HepG2 (cell line): Measurements from ENCODE around the gene ARMC2. TPM values are rescaled to one million over a fixed set of nuclear protein-coding genes. Genes with fewer than 3 reads are reported as not detected.

Experiments
- BHLHE40 ChIP-seq: IDR thresholded peaks from 2 replicates; pipeline ENCODE4 v1.6.1; 2011; ENCODE audit warnings: low read length, improper control_type of control experiment
- CHD2 ChIP-seq: IDR thresholded peaks from 2 replicates; pipeline ENCODE4 v1.6.1; 2011; ENCODE audit warnings: low read depth, low read length, improper control_type of control experiment
- HNF4G ChIP-seq, 2 experiments: sonication (generic) in 1 of 2; formaldehyde crosslinking in 1 of 2; IDR thresholded peaks; 2 replicates each; pipeline versions ENCODE4 v1.4.0 to v1.6.1; 2011 to 2020; ENCODE audit warnings: borderline replicate concordance in 2 of 2, low read depth in 2 of 2, mild to moderate bottlenecking in 2 of 2, low read length in 1 of 2, missing genetic modification reagents in 1 of 2, moderate library complexity in 1 of 2
- MIXL1 ChIP-seq: IDR thresholded peaks from 2 replicates; pipeline ENCODE4 v1.6.1; 2016
- NRL ChIP-seq: sonication (generic); formaldehyde crosslinking; IDR thresholded peaks from 2 replicates; pipeline ENCODE4 v1.5.0; 2020; ENCODE audit warnings: missing genetic modification reagents, mild to moderate bottlenecking, moderate library complexity, borderline replicate concordance
- ONECUT2 ChIP-seq: sonication (generic); formaldehyde crosslinking; IDR thresholded peaks from 2 replicates; pipeline ENCODE4 v1.4.0; 2020; ENCODE audit warnings: missing genetic modification reagents
- TOPORS ChIP-seq: sonication (generic); formaldehyde crosslinking; IDR thresholded peaks from 2 replicates; pipeline ENCODE4 v1.8.0; 2023; ENCODE audit warnings: mild to moderate bottlenecking, missing genetic modification reagents
- ZMYM2 ChIP-seq: sonication (generic); formaldehyde crosslinking; IDR thresholded peaks from 2 replicates; pipeline ENCODE4 v1.8.0; 2022; ENCODE audit warnings: mild to moderate bottlenecking, missing genetic modification reagents
- ZNF232 ChIP-seq: sonication (generic); formaldehyde crosslinking; IDR thresholded peaks from 2 replicates; pipeline ENCODE4 v1.4.0; 2020; ENCODE audit warnings: missing genetic modification reagents, borderline replicate concordance
- ZNF292 ChIP-seq: sonication (generic); formaldehyde crosslinking; IDR thresholded peaks from 2 replicates; pipeline ENCODE4 v1.8.1; 2022; ENCODE audit warnings: mild to moderate bottlenecking, low read depth, missing genetic modification reagents, borderline replicate concordance
- ZNF839 ChIP-seq: sonication (generic); formaldehyde crosslinking; IDR thresholded peaks from 2 replicates; pipeline ENCODE4 v1.4.0; 2020; ENCODE audit warnings: missing genetic modification reagents, mild to moderate bottlenecking, borderline replicate concordance
- polyA plus RNA-seq, 8 experiments: library from polyadenylated mRNA; depleted of rRNA in 3 of 8; stranded (reverse) in 7 of 8; unstranded in 1 of 8; fragments of >200 nt; fragmentation: Illumina TruSeq in 4 of 8; extraction: Trizol in 4 of 8; gene quantifications; 2 replicates each; pipeline versions ENCODE4 v1.2.1 to v1.2.3, GENCODE V29; 2011 to 2016; ENCODE audit warnings: low read depth in 4 of 8, missing spikeins in 1 of 8, mixed read lengths in 1 of 8; ENCODE audit not compliant: insufficient read depth in 1 of 8
- total RNA-seq, 5 experiments: library from RNA; depleted of rRNA; stranded (reverse); fragments of >200 nt; fragmentation: Illumina TruSeq; extraction: Trizol; gene quantifications; 2 replicates each; pipeline ENCODE4 v1.2.3, GENCODE V29; 2016; ENCODE audit warnings: low read depth in 1 of 5
- TF ChIP-seq, protein P1 (sequence below): IDR thresholded peaks from 2 replicates; pipeline ENCODE4 v1.6.1; 2016; ENCODE audit warnings: missing compliant biosample characterization, missing genetic modification reagents, borderline replicate concordance
- TF ChIP-seq, protein P2 (sequence below): sonication (generic); formaldehyde crosslinking; conservative IDR thresholded peaks from 2 replicates; pipeline ENCODE4 v1.4.0; 2020; ENCODE audit warnings: mild to moderate bottlenecking, missing genetic modification reagents, moderate library complexity
- TF ChIP-seq, protein P3 (sequence below): sonication (generic); formaldehyde crosslinking; IDR thresholded peaks from 2 replicates; pipeline ENCODE4 v1.8.1; 2023; ENCODE audit warnings: mild to moderate bottlenecking, missing genetic modification reagents
- TF ChIP-seq, protein P4 (sequence below): sonication (generic); formaldehyde crosslinking; IDR thresholded peaks from 2 replicates; pipeline ENCODE4 v1.5.1; 2020; ENCODE audit warnings: mild to moderate bottlenecking, moderate library complexity, missing genetic modification reagents

The ARMC2 gene
- total and polyA plus RNA-seq, 2 of the 13 experiments (the other 11 are each of a cell fraction or from before 2014, with no cell fraction given): 1.4 to 3.2 TPM

- TF ChIP-seq, protein P1, sequence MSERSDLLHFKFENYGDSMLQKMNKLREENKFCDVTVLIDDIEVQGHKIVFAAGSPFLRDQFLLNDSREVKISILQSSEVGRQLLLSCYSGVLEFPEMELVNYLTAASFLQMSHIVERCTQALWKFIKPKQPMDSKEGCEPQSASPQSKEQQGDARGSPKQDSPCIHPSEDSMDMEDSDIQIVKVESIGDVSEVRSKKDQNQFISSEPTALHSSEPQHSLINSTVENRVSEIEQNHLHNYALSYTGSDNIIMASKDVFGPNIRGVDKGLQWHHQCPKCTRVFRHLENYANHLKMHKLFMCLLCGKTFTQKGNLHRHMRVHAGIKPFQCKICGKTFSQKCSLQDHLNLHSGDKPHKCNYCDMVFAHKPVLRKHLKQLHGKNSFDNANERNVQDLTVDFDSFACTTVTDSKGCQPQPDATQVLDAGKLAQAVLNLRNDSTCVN: no peak
- TF ChIP-seq TOPORS (CRISPR knock-in tag): no peak
- peak; percentile 56; the same call in 1 of the 2 replicates for TF ChIP-seq ONECUT2
- peak; percentile 68 for TF ChIP-seq HNF4G (IDR thresholded peaks at IDR 0.05; ENCODE audit: borderline replicate concordance, low read depth, low read length)
- no peak for TF ChIP-seq HNF4G (CRISPR knock-in tag; IDR thresholded peaks at IDR 0.05; ENCODE audit: borderline replicate concordance, low read depth)
- no peak for TF ChIP-seq CHD2
- TF ChIP-seq ZNF292: no peak
- TF ChIP-seq, protein P2, sequence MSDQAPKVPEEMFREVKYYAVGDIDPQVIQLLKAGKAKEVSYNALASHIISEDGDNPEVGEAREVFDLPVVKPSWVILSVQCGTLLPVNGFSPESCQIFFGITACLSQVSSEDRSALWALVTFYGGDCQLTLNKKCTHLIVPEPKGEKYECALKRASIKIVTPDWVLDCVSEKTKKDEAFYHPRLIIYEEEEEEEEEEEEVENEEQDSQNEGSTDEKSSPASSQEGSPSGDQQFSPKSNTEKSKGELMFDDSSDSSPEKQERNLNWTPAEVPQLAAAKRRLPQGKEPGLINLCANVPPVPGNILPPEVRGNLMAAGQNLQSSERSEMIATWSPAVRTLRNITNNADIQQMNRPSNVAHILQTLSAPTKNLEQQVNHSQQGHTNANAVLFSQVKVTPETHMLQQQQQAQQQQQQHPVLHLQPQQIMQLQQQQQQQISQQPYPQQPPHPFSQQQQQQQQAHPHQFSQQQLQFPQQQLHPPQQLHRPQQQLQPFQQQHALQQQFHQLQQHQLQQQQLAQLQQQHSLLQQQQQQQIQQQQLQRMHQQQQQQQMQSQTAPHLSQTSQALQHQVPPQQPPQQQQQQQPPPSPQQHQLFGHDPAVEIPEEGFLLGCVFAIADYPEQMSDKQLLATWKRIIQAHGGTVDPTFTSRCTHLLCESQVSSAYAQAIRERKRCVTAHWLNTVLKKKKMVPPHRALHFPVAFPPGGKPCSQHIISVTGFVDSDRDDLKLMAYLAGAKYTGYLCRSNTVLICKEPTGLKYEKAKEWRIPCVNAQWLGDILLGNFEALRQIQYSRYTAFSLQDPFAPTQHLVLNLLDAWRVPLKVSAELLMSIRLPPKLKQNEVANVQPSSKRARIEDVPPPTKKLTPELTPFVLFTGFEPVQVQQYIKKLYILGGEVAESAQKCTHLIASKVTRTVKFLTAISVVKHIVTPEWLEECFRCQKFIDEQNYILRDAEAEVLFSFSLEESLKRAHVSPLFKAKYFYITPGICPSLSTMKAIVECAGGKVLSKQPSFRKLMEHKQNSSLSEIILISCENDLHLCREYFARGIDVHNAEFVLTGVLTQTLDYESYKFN (CRISPR knock-in tag): peak; percentile 68
- peak; percentile 64 for TF ChIP-seq MIXL1 (CRISPR knock-in tag)
- TF ChIP-seq, protein P3, sequence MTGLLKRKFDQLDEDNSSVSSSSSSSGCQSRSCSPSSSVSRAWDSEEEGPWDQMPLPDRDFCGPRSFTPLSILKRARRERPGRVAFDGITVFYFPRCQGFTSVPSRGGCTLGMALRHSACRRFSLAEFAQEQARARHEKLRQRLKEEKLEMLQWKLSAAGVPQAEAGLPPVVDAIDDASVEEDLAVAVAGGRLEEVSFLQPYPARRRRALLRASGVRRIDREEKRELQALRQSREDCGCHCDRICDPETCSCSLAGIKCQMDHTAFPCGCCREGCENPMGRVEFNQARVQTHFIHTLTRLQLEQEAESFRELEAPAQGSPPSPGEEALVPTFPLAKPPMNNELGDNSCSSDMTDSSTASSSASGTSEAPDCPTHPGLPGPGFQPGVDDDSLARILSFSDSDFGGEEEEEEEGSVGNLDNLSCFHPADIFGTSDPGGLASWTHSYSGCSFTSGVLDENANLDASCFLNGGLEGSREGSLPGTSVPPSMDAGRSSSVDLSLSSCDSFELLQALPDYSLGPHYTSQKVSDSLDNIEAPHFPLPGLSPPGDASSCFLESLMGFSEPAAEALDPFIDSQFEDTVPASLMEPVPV (CRISPR knock-in tag): no peak
- TF ChIP-seq ZMYM2: 0 out of 2 replicates have a peak, but pooled peaks have one; percentile 27
- TF ChIP-seq ZNF839 (CRISPR knock-in tag): no peak
- TF ChIP-seq NRL (CRISPR knock-in tag): no peak
- TF ChIP-seq BHLHE40: no peak
- 0 out of 2 replicates have a peak, but pooled peaks have one; percentile 71 for TF ChIP-seq ZNF232 (CRISPR knock-in tag)
- TF ChIP-seq, protein P4, sequence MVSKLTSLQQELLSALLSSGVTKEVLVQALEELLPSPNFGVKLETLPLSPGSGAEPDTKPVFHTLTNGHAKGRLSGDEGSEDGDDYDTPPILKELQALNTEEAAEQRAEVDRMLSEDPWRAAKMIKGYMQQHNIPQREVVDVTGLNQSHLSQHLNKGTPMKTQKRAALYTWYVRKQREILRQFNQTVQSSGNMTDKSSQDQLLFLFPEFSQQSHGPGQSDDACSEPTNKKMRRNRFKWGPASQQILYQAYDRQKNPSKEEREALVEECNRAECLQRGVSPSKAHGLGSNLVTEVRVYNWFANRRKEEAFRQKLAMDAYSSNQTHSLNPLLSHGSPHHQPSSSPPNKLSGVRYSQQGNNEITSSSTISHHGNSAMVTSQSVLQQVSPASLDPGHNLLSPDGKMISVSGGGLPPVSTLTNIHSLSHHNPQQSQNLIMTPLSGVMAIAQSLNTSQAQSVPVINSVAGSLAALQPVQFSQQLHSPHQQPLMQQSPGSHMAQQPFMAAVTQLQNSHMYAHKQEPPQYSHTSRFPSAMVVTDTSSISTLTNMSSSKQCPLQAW: no peak
Measured at GRCh38 chr6:108989700-108990099, 141.5 kb downstream of the ARMC2 start (continued).
